IPS-20b (cell line): Measurements from ENCODE around the gene PAIP2B.

Source experiments
- H3K27ac ChIP-seq: one replicate; pipeline ENCODE4 v1.5.1; 2013; ENCODE audit warnings: low read length
- H3K27me3 ChIP-seq: 2 replicates; pipeline ENCODE4 v1.6.1; 2013; ENCODE audit warnings: mild to moderate bottlenecking, low read length, inconsistent platforms; ENCODE audit not compliant: insufficient read depth
- H3K36me3 ChIP-seq: 2 replicates; pipeline ENCODE4 v1.6.1; 2013; ENCODE audit warnings: low read depth, mild to moderate bottlenecking, inconsistent platforms, low read length, moderate library complexity; ENCODE audit not compliant: insufficient read depth
- H3K4me1 ChIP-seq: 2 replicates; pipeline ENCODE4 v1.6.1; 2013; ENCODE audit warnings: mild to moderate bottlenecking, control low read depth, inconsistent platforms, low read length, moderate library complexity; ENCODE audit not compliant: insufficient read depth
- H3K4me3 ChIP-seq: 2 replicates; pipeline ENCODE4 v1.5.1; 2013; ENCODE audit warnings: mild to moderate bottlenecking, low read length, inconsistent platforms
- H3K9ac ChIP-seq: 2 replicates; pipeline ENCODE4 v1.6.1; 2013; ENCODE audit warnings: low read depth, mild to moderate bottlenecking, inconsistent platforms, low read length, moderate library complexity
- H3K9me3 ChIP-seq: 2 replicates; pipeline ENCODE4 v1.6.1; 2013; ENCODE audit warnings: mild to moderate bottlenecking, low read depth, low read length, inconsistent platforms; ENCODE audit not compliant: insufficient read depth

Gene PAIP2B

GRCh38 chr2:71150082-71150816 lies 76.7 kb downstream of the PAIP2B start:
- no peaks in the 10 kb centered on the region for H3K27me3 ChIP-seq
- H3K9ac ChIP-seq = no peak overlapping the region
- no peaks in the 10 kb centered on the region for H3K4me1 ChIP-seq
- H3K27ac ChIP-seq = no peak overlapping the region
- no peaks in the 10 kb centered on the region for H3K9me3 ChIP-seq
- no peak overlapping the region for H3K4me3 ChIP-seq
- H3K36me3 ChIP-seq = peaks cover 54% of the 10 kb centered on the region

GRCh38 chr2:71148506-71149063 lies 78.3 kb downstream of the PAIP2B start:
- no peaks in the 10 kb centered on the region for H3K4me1 ChIP-seq
- no peaks in the 10 kb centered on the region for H3K9me3 ChIP-seq
- no peaks in the 10 kb centered on the region for H3K27me3 ChIP-seq
- no peak overlapping the region for H3K27ac ChIP-seq
- H3K4me3 ChIP-seq = no peak overlapping the region
- no peak overlapping the region for H3K9ac ChIP-seq
- H3K36me3 ChIP-seq = peaks cover 70% of the 10 kb centered on the region

GRCh38 chr2:71143782-71144181 lies 83.1 kb downstream of the PAIP2B start:
- Histone ChIP-seq H3K27me3 (no peaks in the 10 kb centered on the region), H3K27ac (no peak overlapping the region), H3K9me3 (no peaks in the 10 kb centered on the region), H3K4me3 (no peak overlapping the region), H3K36me3 (peaks cover 94% of the 10 kb centered on the region), H3K4me1 (no peaks in the 10 kb centered on the region), H3K9ac (no peak overlapping the region)

- no peaks in the 10 kb centered on the region for H3K27me3 ChIP-seq
- H3K9me3 ChIP-seq = no peaks in the 10 kb centered on the region
- H3K9ac ChIP-seq = no peak overlapping the region
- H3K4me3 ChIP-seq = no peak overlapping the region
- H3K36me3 ChIP-seq = peaks cover 79% of the 10 kb centered on the region
- 0 out of 2 replicates have a peak, but pooled peaks cover 7% of the 10 kb centered on the region for H3K4me1 ChIP-seq
- H3K27ac ChIP-seq = no peak overlapping the region
Observed at GRCh38 chr2:71136174-71136573, 90.7 kb downstream of the PAIP2B start.

- Histone ChIP-seq H3K36me3 (peaks cover 54% of the 10 kb centered on the region), H3K9ac (no peak overlapping the region)
Observed at GRCh38 chr2:71133603-71134002, 93.3 kb downstream of the PAIP2B start.

More at GRCh38 chr2:71133603-71134002, 93.3 kb downstream of the PAIP2B start:
- Histone ChIP-seq H3K27me3 (no peaks in the 10 kb centered on the region), H3K9me3 (no peaks in the 10 kb centered on the region), H3K27ac (no peak overlapping the region), H3K4me3 (no peak overlapping the region), H3K4me1 (peaks cover 7% of the 10 kb centered on the region; the same call in 1 of the 2 replicates)
